A549 (cell line): ENCODE results near the gene INPP5K. TPM values are rescaled to one million over a fixed set of nuclear protein-coding genes. Genes with fewer than 3 reads are reported as not detected.

Source experiments
- ATAC-seq, 2 experiments: fragments of 200-7000 bp in 1 of 2; fragments of >200 bp in 1 of 2; cut with Nextera tagmentation in 1 of 2; cut with Tn5 transposase in 1 of 2; 3 replicates each; pipeline versions ENCODE4 v1.8.0 to v1.9.1; 2018 to 2020; ENCODE audit warnings: mild to moderate bottlenecking in 1 of 2, moderate library complexity in 1 of 2
- CTCF ChIA-PET: fragments of 300-600 bp; sonication (Branson Sonifier 250); formaldehyde crosslinking; extraction: SDS; loops from one replicate; lab custom pipeline; 2021; ENCODE audit warnings: antibody characterized with exemption, inconsistent platforms; lab: Yijun Ruan, JAX
- POLR2A ChIA-PET: fragments of 350-600 bp; formaldehyde crosslinking; extraction: SDS; loops from one replicate; lab custom pipeline; 2021; ENCODE audit warnings: antibody characterized with exemption, inconsistent platforms; lab: Yijun Ruan, JAX
- DNase-seq, 2 experiments: peaks; one replicate each; pipeline versions ENCODE4 v3.0.0 to v3.0.0-alpha.2; 2011 to 2016; ENCODE audit warnings: low read depth in 1 of 2, low spot score in 1 of 2
- FAIRE-seq: peaks from 2 replicates; lab custom pipeline; 2011; peaks lifted over from hg19 to GRCh38; lab: Jason Lieb, UNC
- H3K27ac ChIP-seq, 2 experiments: fragments of >200 bp; sonication (Bioruptor Twin); formaldehyde crosslinking; 3 replicates each; pipeline ENCODE4 v1.5.1; 2016 to 2017
- H3K4me1 ChIP-seq: fragments of >200 bp; sonication (Bioruptor Twin); formaldehyde crosslinking; 3 replicates; pipeline ENCODE4 v1.6.1; 2016
- H3K4me2 ChIP-seq: fragments of >200 bp; sonication (Bioruptor Twin); formaldehyde crosslinking; 3 replicates; pipeline ENCODE4 v1.6.1; 2016
- H3K4me3 ChIP-seq: fragments of >200 bp; sonication (Bioruptor Twin); formaldehyde crosslinking; 3 replicates; pipeline ENCODE4 v1.5.1; 2016
- H3K9me3 ChIP-seq: fragments of >200 bp; sonication (Bioruptor Twin); formaldehyde crosslinking; 3 replicates; pipeline ENCODE4 v1.6.1; 2016
- CHD2 ChIP-seq: fragments of 150-350 bp; IDR thresholded peaks from 2 replicates; pipeline ENCODE4 v1.6.1; 2014; ENCODE audit warnings: low read length; ENCODE audit not compliant: partially characterized antibody
- CTCF ChIP-seq: fragments of >200 bp; sonication (Bioruptor Twin); formaldehyde crosslinking; IDR thresholded peaks from 3 replicates; pipeline ENCODE4 v1.5.1; 2016
- EHMT2 ChIP-seq: fragments of 200-600 bp; sonication (generic); IDR thresholded peaks from 2 replicates; pipeline ENCODE4 v1.6.1; 2016; ENCODE audit warnings: antibody characterized with exemption, low read depth, mild to moderate bottlenecking, moderate library complexity
- ESRRA ChIP-seq: fragments of 150-350 bp; IDR thresholded peaks from 2 replicates; pipeline ENCODE4 v1.6.1; 2014; ENCODE audit warnings: mild to moderate bottlenecking, low read length, borderline replicate concordance
- FOSB ChIP-seq: fragments of 250-450 bp; sonication (Bioruptor Pico); IDR thresholded peaks from 2 replicates; pipeline ENCODE4 v1.5.0; 2020; ENCODE audit warnings: mild to moderate bottlenecking, moderate library complexity
- HDAC2 ChIP-seq: fragments of 200-600 bp; sonication (generic); IDR thresholded peaks from 2 replicates; pipeline ENCODE4 v1.6.1; 2016
- JUN ChIP-seq, 2 experiments: fragments of >200 bp; sonication (Bioruptor Twin); formaldehyde crosslinking; IDR thresholded peaks; 2 replicates in 1 of 2; 3 replicates in 1 of 2; pipeline ENCODE4 v1.6.1; 2016 to 2017
- KDM1A ChIP-seq: fragments of 200-600 bp; sonication (generic); IDR thresholded peaks from 2 replicates; pipeline ENCODE4 v1.6.1; 2016; ENCODE audit warnings: low read depth, mild to moderate bottlenecking
- KDM5A ChIP-seq: fragments of 200-600 bp; sonication (generic); IDR thresholded peaks from 2 replicates; pipeline ENCODE4 v1.6.1; 2016; ENCODE audit warnings: antibody characterized with exemption, mild to moderate bottlenecking
- MAX ChIP-seq: IDR thresholded peaks from 2 replicates; pipeline ENCODE4 v1.6.1; 2012
- MAZ ChIP-seq: fragments of 150-350 bp; IDR thresholded peaks from 2 replicates; pipeline ENCODE4 v1.6.1; 2014; ENCODE audit warnings: antibody characterized with exemption, low read depth, low read length, borderline replicate concordance
- NFE2L2 ChIP-seq: fragments of 150-350 bp; conservative IDR thresholded peaks from 2 replicates; pipeline ENCODE4 v1.6.1; 2014; ENCODE audit warnings: low read length
- NPAS2 ChIP-seq: fragments of 250-450 bp; sonication (Bioruptor Pico); IDR thresholded peaks from 2 replicates; pipeline ENCODE4 v1.8.0; 2022; ENCODE audit warnings: mild to moderate bottlenecking, moderate library complexity, borderline replicate concordance
- PBX3 ChIP-seq: IDR thresholded peaks from 2 replicates; pipeline ENCODE4 v1.6.1; 2012
- RAD21 ChIP-seq, 2 experiments: fragments of >200 bp in 1 of 2; sonication (Bioruptor Twin) in 1 of 2; formaldehyde crosslinking in 1 of 2; IDR thresholded peaks in 1 of 2; conservative IDR thresholded peaks in 1 of 2; 2 replicates in 1 of 2; 3 replicates in 1 of 2; pipeline ENCODE4 v1.6.1; 2012 to 2018; ENCODE audit warnings: inconsistent platforms in 1 of 2
- SMC3 ChIP-seq: fragments of >200 bp; sonication (Bioruptor Twin); formaldehyde crosslinking; IDR thresholded peaks from 3 replicates; pipeline ENCODE4 v1.6.1; 2018; ENCODE audit warnings: inconsistent platforms
- SREBF2 ChIP-seq: fragments of 450-650 bp; IDR thresholded peaks from 2 replicates; pipeline ENCODE4 v1.6.1; 2014; ENCODE audit warnings: mild to moderate bottlenecking, moderate library complexity
- TP53 ChIP-seq: fragments of 250-450 bp; sonication (Bioruptor Pico); IDR thresholded peaks from 2 replicates; pipeline ENCODE4 v1.5.0; 2021; ENCODE audit warnings: mild to moderate bottlenecking, moderate library complexity
- USF2 ChIP-seq: fragments of 450-650 bp; IDR thresholded peaks from 2 replicates; pipeline ENCODE4 v1.6.1; 2014; ENCODE audit warnings: antibody characterized with exemption
- ZNF302 ChIP-seq: fragments of 250-450 bp; sonication (Bioruptor Pico); IDR thresholded peaks from 2 replicates; pipeline ENCODE4 v1.9.0; 2021; ENCODE audit warnings: inconsistent platforms, mild to moderate bottlenecking, moderate library complexity
- ZSCAN20 ChIP-seq: fragments of 250-450 bp; sonication (Bioruptor Pico); IDR thresholded peaks from 2 replicates; pipeline ENCODE4 v1.8.0; 2022; ENCODE audit warnings: mild to moderate bottlenecking, moderate library complexity
- WGBS: methylation state at CpG from one replicate; pipeline ENCODE4 v1.1.6; 2017; ENCODE audit errors: missing lambda C conversion rate; 5-methylcytosine and 5-hydroxymethylcytosine counted together
- polyA plus RNA-seq, 4 experiments: library from polyadenylated mRNA; depleted of rRNA in 3 of 4; stranded (reverse); fragments of >200 nt; fragmentation: RNase III in 1 of 4; extraction: RNeasy Plus Mini Kit Qiagen cat#74134 plus additional on column Dnase treatment in 1 of 4; gene quantifications; 2 replicates in 3 of 4; 3 replicates in 1 of 4; pipeline ENCODE4 v1.2.3, GENCODE V29; 2011 to 2017

The INPP5K gene
- polyA plus RNA-seq, 2 of the 4 experiments (the other 2 are of a cell fraction), result 24.3 to 30.8 TPM

DNA sequence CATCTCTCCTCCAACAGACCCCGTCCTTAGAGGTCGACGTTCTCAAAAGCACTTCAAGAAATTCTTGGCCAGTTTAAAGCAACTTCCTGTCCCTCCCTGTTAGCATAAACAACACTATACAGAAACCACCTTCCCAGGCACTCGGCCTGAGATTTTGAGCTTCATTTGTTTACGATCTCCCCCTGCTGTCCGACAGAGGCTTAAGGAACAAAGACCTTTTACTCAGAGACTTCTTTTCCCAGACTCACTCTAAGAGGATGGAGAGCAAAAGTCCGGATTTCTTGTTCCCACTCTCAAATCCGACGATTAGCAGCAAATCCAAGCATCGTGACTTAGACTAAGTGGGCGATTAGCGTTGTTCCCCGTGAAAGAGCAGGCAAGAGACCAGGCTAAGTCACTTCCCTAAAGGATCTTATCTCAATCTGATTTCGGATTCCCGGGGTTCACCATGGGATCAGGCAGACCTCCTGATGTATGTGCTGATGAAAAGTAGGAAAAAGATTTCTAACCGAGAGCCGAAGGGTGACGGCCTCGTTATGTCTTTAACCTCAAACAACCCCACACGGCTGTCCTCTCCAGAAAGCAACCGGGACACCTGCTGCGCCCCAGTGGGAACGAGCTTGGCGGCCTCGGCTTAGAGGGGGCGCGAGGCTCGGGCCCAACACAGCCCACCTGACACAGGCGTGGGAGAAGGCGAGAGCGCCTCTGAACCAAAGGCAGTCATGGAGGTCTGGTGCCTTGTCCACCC lies 598 bp downstream of the INPP5K start:
- Histone ChIP-seq H3K4me1 (peaks cover 12% of the 10 kb centered on the region; the same call in 2 of the 3 replicates), H3K4me3 (peak overlapping the region; percentile 76), H3K9me3 (no peaks in the 10 kb centered on the region), H3K27ac (peak overlapping the region; percentile 75 to 88), H3K4me2 (peak overlapping the region; percentile 87)
- CTCF ChIA-PET, result interaction anchor here (0.7 to 8.4 kb wide), 55 partner anchors 9 to 393 kb away, joined by 3 to 68 read pairs (median 4); partner anchors contain the start of genes BHLHA9, CRK, MYO1C and RILP
- peak; percentile 84 for FAIRE-seq
- peak; percentile 58 to 66 for ATAC-seq
- peak; percentile 86 to 91 for DNase-seq
- whole genome bisulfite sequencing, result 2% methylated on average over 29 of the region's 31 CpGs
- POLR2A ChIA-PET, result interaction anchor here (0.5 to 1.9 kb wide), 29 partner anchors 10 to 262 kb away, joined by 3 to 29 read pairs (median 7); partner anchors contain the start of genes CRK, PITPNA, SLC43A2 and YWHAE
- TF ChIP-seq CTCF (peak; percentile 66), KDM5A (0 out of 2 replicates have a peak, but pooled peaks have one; percentile 39), USF2 (no peak), MAX (peak; percentile 20; the same call in 1 of the 2 replicates), PBX3 (no peak), RAD21 (conservative IDR thresholded peaks at IDR 0.05 in 1 of 2, IDR thresholded peaks at IDR 0.05 in 1 of 2) (peak; percentile 77 to 84), SMC3 (peak; percentile 74)

GRCh38 chr17:1512351-1512750 lies 4.1 kb downstream of the INPP5K start:
- DNase-seq (no peak), FAIRE-seq (no peak), ATAC-seq (no peak)
- POLR2A ChIA-PET, result no interaction called here
- H3K4me3 ChIP-seq, result no peak overlapping the region
- 90% methylated on average over 2 of the region's 2 CpGs for WGBS
- CTCF ChIA-PET, result interaction anchor here (0.6 to 8.4 kb wide), 5 partner anchors 14 to 457 kb away, joined by 3 to 68 read pairs (median 8); no protein-coding TSS in a partner anchor
- H3K27ac ChIP-seq, result no peak overlapping the region
- no peaks in the 10 kb centered on the region for H3K9me3 ChIP-seq
- no peak overlapping the region for H3K4me2 ChIP-seq
- H3K4me1 ChIP-seq, result peaks cover 5% of the 10 kb centered on the region; the same call in 2 of the 3 replicates
- TF ChIP-seq JUN (IDR thresholded peaks at IDR 0.05) (no peak), MAZ (no peak), ESRRA (no peak), USF2 (no peak), ZSCAN20 (CRISPR knock-in tag) (no peak), HDAC2 (no peak), TP53 (CRISPR knock-in tag) (no peak)

DNA sequence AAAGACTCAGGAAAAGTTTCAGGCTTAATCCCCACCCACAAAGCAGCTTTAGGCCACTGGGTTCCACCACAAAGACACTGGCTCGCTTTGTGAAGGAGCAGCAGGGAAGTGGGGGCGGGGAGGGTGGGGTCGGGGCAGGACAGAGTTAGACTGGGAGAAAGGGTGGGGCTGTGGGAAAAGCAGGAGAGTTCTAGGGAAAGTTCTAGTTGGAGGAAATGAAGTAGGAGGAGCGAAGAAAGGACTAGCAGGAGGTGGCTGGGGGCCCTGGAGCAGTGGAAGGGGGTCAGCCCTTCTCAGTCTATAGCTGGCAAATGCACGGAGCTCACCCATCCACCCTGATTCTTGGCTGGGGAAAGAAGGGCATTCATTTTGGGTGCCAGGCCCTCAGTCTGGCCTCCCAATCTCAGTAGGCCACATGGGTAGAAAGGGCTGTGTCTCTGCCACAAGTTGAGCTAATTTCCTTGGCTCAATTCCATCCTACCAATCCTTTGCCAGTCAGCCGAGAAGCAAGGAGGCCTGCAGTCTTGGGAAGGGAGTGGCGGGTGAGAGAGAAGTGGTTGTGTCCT lies 4.6 kb downstream of the INPP5K start:
- Histone ChIP-seq H3K4me3 (no peak overlapping the region), H3K9me3 (no peaks in the 10 kb centered on the region), H3K27ac (no peak overlapping the region), H3K4me1 (peaks cover 5% of the 10 kb centered on the region; the same call in 2 of the 3 replicates), H3K4me2 (no peak overlapping the region)
- POLR2A ChIA-PET, result interaction anchor here (0.6 kb wide), 1 partner anchor 169 kb away, joined by 3 read pairs; no protein-coding TSS in a partner anchor
- FAIRE-seq, result no peak
- TF ChIP-seq NFE2L2 (no peak), NPAS2 (CRISPR knock-in tag) (no peak), ZNF302 (no peak), SREBF2 (no peak), KDM1A (no peak), EHMT2 (no peak), USF2 (no peak), FOSB (CRISPR knock-in tag) (no peak), CHD2 (no peak)
- CTCF ChIA-PET, result interaction anchor here (0.6 to 8.4 kb wide), 6 partner anchors 14 to 456 kb away, joined by 3 to 68 read pairs (median 6); no protein-coding TSS in a partner anchor
- 69% methylated on average over 7 of the region's 7 CpGs for WGBS
- ATAC-seq, result no peak
- no peak for DNase-seq
